K562 (cell line): ENCODE results near the gene NR1H3. TPM values are rescaled to one million over a fixed set of nuclear protein-coding genes. Genes with fewer than 3 reads are reported as not detected.

Source experiments
- CTBP1 ChIP-seq: fragments of 450-650 bp; IDR thresholded peaks from 2 replicates; pipeline ENCODE4 v1.6.1; 2016; ENCODE audit warnings: borderline replicate concordance
- EWSR1 ChIP-seq: fragments of 450-650 bp; IDR thresholded peaks from 2 replicates; pipeline ENCODE4 v1.6.1; 2018; ENCODE audit warnings: borderline replicate concordance, mild to moderate bottlenecking, low read depth, moderate library complexity; ENCODE audit not compliant: partially characterized antibody
- HDAC1 ChIP-seq, 2 experiments: fragments of 450-650 bp; IDR thresholded peaks; 2 replicates each; pipeline ENCODE4 v1.6.1; 2016 to 2017; ENCODE audit warnings: inconsistent platforms in 1 of 2, mild to moderate bottlenecking in 1 of 2, moderate library complexity in 1 of 2
- MGA ChIP-seq: fragments of 450-650 bp; IDR thresholded peaks from 2 replicates; pipeline ENCODE4 v1.6.1; 2016; ENCODE audit warnings: mild to moderate bottlenecking, moderate library complexity
- NFATC3 ChIP-seq: fragments of 450-650 bp; IDR thresholded peaks from 2 replicates; pipeline ENCODE4 v1.6.1; 2017; ENCODE audit warnings: mild to moderate bottlenecking
- NR4A1 ChIP-seq, 2 experiments: fragments of 250-450 bp in 1 of 2; fragments of 450-650 bp in 1 of 2; sonication (Bioruptor Pico) in 1 of 2; IDR thresholded peaks; 2 replicates each; pipeline versions ENCODE4 v1.4.0 to v1.6.1; 2016 to 2020; ENCODE audit warnings: mild to moderate bottlenecking in 2 of 2, missing compliant biosample characterization in 1 of 2, missing genetic modification characterization in 1 of 2, moderate library complexity in 1 of 2
- PML ChIP-seq: IDR thresholded peaks from 2 replicates; pipeline ENCODE4 v1.6.1; 2012; ENCODE audit warnings: low read length, inconsistent platforms
- PRPF4 ChIP-seq: fragments of 200-400 bp; formaldehyde crosslinking; IDR thresholded peaks from one replicate; pipeline ENCODE4 v1.6.1; 2017; ENCODE audit warnings: low read length, low read depth, mild to moderate bottlenecking; ENCODE audit not compliant: insufficient read depth, poor library complexity, severe bottlenecking
- RAD21 ChIP-seq, 2 experiments: fragments of 250-450 bp in 1 of 2; fragments of 450-650 bp in 1 of 2; sonication (Bioruptor Pico) in 1 of 2; formaldehyde crosslinking in 1 of 2; IDR thresholded peaks in 1 of 2; conservative IDR thresholded peaks in 1 of 2; 2 replicates each; pipeline versions ENCODE4 v1.4.0 to v1.8.0; 2020 to 2022; ENCODE audit warnings: mild to moderate bottlenecking in 2 of 2, moderate library complexity in 1 of 2
- RBM14 ChIP-seq: fragments of 200-400 bp; formaldehyde crosslinking; IDR thresholded peaks from 2 replicates; pipeline ENCODE4 v1.6.1; 2018; ENCODE audit warnings: low read depth, mild to moderate bottlenecking, low read length, moderate library complexity, borderline replicate concordance; ENCODE audit not compliant: insufficient read depth
- ZNF175 ChIP-seq: fragments of 200-800 bp; sonication (Bioruptor generic); IDR thresholded peaks from 2 replicates; pipeline ENCODE4 v1.6.1; 2016; ENCODE audit warnings: low read depth, mild to moderate bottlenecking, missing genetic modification characterization, missing compliant biosample characterization
- ZNF584 ChIP-seq: fragments of 200-800 bp; sonication (Bioruptor generic); IDR thresholded peaks from 2 replicates; pipeline ENCODE4 v1.6.1; 2016; ENCODE audit warnings: low read depth, mild to moderate bottlenecking, missing genetic modification characterization, missing compliant biosample characterization
- polyA plus RNA-seq, 8 experiments: library from polyadenylated mRNA; depleted of rRNA in 4 of 8; stranded (reverse) in 5 of 8; unstranded in 3 of 8; fragments of >200 nt; fragmentation: Nextera tagmentation in 2 of 8; fragmentation: Illumina TruSeq in 1 of 8; extraction: Ambion mirVana in 2 of 8; extraction: Trizol in 1 of 8; gene quantifications; 2 replicates each; pipeline versions ENCODE4 v1.2.1 to v1.2.3, GENCODE V29; 2011 to 2014; ENCODE audit warnings: inconsistent platforms in 1 of 8, missing spikeins in 1 of 8
- total RNA-seq, 7 experiments: library from RNA; depleted of rRNA in 6 of 7; stranded (reverse); fragments of >200 nt in 6 of 7; fragmentation: Illumina TruSeq in 2 of 7; extraction: Trizol in 2 of 7; gene quantifications; 2 replicates each; pipeline versions ENCODE4 v1.2.1 to v1.2.3, GENCODE V29; 2011 to 2021; ENCODE audit warnings: low replicate concordance in 1 of 7
- TF ChIP-seq, protein P1 (sequence below): fragments of 450-650 bp; IDR thresholded peaks from 2 replicates; pipeline ENCODE4 v1.6.1; 2016

The NR1H3 gene
- total and polyA plus RNA-seq, 9 of the 15 experiments (the other 6 are each of a cell fraction or from before 2014, with no cell fraction given): 8.2 to 26.0 (median 11.9) TPM

GRCh38 chr11:47269002-47269828 is 11.4 kb downstream of the NR1H3 start (continued):
- TF ChIP-seq MGA (peak; percentile 93), ZNF584 (CRISPR knock-in tag) (peak; percentile 92; the same call in 1 of the 2 replicates), EWSR1 (no peak), RBM14 (no peak), NFATC3 (no peak), ZNF175 (CRISPR knock-in tag) (peak; percentile 87; the same call in 1 of the 2 replicates), NR4A1 (CRISPR knock-in tag; IDR thresholded peaks at IDR 0.05) (peak; percentile 83; the same call in 1 of the 2 replicates), NR4A1 (tag; IDR thresholded peaks at IDR 0.05) (peak; percentile 51; the same call in 1 of the 2 replicates), CTBP1 (peak; percentile 56; the same call in 1 of the 2 replicates), RAD21 (CRISPR knock-in tag; conservative IDR thresholded peaks at IDR 0.05 in 1 of 2, IDR thresholded peaks at IDR 0.05 in 1 of 2) (peak in 1 of 2 experiments; percentile 31; a peak in 1 of 4 replicates), PML (peak; percentile 12; the same call in 1 of the 2 replicates), HDAC1 (IDR thresholded peaks at IDR 0.05) (no peak; a peak in 1 of 4 replicates), PRPF4 (peak; percentile 75)
- TF ChIP-seq, protein P1, sequence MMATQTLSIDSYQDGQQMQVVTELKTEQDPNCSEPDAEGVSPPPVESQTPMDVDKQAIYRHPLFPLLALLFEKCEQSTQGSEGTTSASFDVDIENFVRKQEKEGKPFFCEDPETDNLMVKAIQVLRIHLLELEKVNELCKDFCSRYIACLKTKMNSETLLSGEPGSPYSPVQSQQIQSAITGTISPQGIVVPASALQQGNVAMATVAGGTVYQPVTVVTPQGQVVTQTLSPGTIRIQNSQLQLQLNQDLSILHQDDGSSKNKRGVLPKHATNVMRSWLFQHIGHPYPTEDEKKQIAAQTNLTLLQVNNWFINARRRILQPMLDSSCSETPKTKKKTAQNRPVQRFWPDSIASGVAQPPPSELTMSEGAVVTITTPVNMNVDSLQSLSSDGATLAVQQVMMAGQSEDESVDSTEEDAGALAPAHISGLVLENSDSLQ: peak; percentile 90
